ENCODE measurements around the gene SERPINB6.
A peak's percentile ranks its signal among the peaks of the same experiment; 100 is the strongest.
"Not testable (repeated sequence)": the region's sequence is repeated elsewhere in the genome, so short reads cannot be mapped to it uniquely, and the experiment has no call there.

Gene SERPINB6

GRCh38 chr6:2999618-3000557 is 28.5 kb upstream of the SERPINB6 start, which contains the start of gene NQO2:
Gene NQO2, plus strand, starts transcription at chr6:2999894. Its CDS starts 6,659 bp downstream, at chr6:3006553.
- DNase-seq (ENCODE audit: low read depth in 1 of 2, low spot score in 1 of 2): peak; percentile 79 to 85
- peak within 1 kb of the TSS; percentile 79 for H3K4me3 ChIP-seq (replicated peaks; ENCODE audit: insufficient read depth, low read length)
- H3K27ac ChIP-seq (replicated peaks): peak within 1 kb of the TSS; percentile 83
- TF ChIP-seq SPI1 (IDR thresholded peaks at IDR 0.05; ENCODE audit: borderline replicate concordance, low read depth) (no peak), GABPA (IDR thresholded peaks at IDR 0.05; ENCODE audit: low read depth) (no peak), POLR2AphosphoS5 (IDR thresholded peaks at IDR 0.05; ENCODE audit: low read depth) (peak; percentile 59; the same call in 1 of the 2 replicates)
- TF ChIP-seq, protein P1, sequence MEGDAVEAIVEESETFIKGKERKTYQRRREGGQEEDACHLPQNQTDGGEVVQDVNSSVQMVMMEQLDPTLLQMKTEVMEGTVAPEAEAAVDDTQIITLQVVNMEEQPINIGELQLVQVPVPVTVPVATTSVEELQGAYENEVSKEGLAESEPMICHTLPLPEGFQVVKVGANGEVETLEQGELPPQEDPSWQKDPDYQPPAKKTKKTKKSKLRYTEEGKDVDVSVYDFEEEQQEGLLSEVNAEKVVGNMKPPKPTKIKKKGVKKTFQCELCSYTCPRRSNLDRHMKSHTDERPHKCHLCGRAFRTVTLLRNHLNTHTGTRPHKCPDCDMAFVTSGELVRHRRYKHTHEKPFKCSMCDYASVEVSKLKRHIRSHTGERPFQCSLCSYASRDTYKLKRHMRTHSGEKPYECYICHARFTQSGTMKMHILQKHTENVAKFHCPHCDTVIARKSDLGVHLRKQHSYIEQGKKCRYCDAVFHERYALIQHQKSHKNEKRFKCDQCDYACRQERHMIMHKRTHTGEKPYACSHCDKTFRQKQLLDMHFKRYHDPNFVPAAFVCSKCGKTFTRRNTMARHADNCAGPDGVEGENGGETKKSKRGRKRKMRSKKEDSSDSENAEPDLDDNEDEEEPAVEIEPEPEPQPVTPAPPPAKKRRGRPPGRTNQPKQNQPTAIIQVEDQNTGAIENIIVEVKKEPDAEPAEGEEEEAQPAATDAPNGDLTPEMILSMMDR (IDR thresholded peaks at IDR 0.05; ENCODE audit: insufficient read depth, low read length): no peak
- TF ChIP-seq, protein P2, sequence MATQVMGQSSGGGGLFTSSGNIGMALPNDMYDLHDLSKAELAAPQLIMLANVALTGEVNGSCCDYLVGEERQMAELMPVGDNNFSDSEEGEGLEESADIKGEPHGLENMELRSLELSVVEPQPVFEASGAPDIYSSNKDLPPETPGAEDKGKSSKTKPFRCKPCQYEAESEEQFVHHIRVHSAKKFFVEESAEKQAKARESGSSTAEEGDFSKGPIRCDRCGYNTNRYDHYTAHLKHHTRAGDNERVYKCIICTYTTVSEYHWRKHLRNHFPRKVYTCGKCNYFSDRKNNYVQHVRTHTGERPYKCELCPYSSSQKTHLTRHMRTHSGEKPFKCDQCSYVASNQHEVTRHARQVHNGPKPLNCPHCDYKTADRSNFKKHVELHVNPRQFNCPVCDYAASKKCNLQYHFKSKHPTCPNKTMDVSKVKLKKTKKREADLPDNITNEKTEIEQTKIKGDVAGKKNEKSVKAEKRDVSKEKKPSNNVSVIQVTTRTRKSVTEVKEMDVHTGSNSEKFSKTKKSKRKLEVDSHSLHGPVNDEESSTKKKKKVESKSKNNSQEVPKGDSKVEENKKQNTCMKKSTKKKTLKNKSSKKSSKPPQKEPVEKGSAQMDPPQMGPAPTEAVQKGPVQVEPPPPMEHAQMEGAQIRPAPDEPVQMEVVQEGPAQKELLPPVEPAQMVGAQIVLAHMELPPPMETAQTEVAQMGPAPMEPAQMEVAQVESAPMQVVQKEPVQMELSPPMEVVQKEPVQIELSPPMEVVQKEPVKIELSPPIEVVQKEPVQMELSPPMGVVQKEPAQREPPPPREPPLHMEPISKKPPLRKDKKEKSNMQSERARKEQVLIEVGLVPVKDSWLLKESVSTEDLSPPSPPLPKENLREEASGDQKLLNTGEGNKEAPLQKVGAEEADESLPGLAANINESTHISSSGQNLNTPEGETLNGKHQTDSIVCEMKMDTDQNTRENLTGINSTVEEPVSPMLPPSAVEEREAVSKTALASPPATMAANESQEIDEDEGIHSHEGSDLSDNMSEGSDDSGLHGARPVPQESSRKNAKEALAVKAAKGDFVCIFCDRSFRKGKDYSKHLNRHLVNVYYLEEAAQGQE (IDR thresholded peaks at IDR 0.05; ENCODE audit: insufficient replicate concordance, low read depth): no peak
- no peaks in the 10 kb centered on the region for H3K27me3 ChIP-seq (ENCODE audit: insufficient read depth, poor library complexity, severe bottlenecking)

DNA sequence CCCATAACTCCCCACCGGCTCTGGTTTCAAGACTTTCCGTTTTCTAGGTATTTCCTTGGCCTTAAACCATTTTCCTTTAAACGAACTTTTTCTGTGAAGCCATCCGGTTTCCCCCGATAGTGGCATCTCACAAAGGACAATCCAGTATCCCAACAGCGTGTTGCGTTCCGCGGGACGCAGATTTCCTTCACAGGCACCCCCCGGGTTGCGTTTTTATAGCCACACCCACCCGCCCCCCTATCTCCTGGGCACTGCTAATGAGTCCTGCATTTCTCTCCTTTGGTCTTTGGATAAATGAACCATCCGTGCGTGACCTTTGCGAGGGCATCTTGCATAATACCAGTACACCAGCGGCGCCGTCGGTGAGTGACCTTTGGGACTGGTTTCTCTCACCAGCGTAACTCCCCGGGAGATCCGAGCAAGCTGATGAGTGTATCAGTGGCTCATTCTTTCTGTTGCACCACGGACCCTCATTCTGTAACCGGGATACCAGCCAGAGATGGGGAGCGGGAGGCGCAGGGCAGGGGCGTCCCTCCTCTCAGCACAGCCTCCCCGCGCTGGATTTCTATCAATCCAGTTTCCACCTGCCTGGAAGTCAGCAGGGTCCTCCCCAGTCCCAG is 27.7 kb upstream of the SERPINB6 start:
- H3K4me3 ChIP-seq (replicated peaks; ENCODE audit: insufficient read depth, low read length): peak overlapping the region; percentile 48
- H3K27me3 ChIP-seq (ENCODE audit: insufficient read depth, poor library complexity, severe bottlenecking): no peaks in the 10 kb centered on the region
- TF ChIP-seq GABPA (IDR thresholded peaks at IDR 0.05; ENCODE audit: low read depth) (no peak), POLR2AphosphoS5 (IDR thresholded peaks at IDR 0.05; ENCODE audit: low read depth) (no peak), SPI1 (IDR thresholded peaks at IDR 0.05; ENCODE audit: borderline replicate concordance, low read depth) (no peak)
- TF ChIP-seq, protein P2 (IDR thresholded peaks at IDR 0.05; ENCODE audit: insufficient replicate concordance, low read depth): no peak
- TF ChIP-seq, protein P1 (IDR thresholded peaks at IDR 0.05; ENCODE audit: insufficient read depth, low read length): no peak
- H3K27ac ChIP-seq (replicated peaks): no peak overlapping the region
- DNase-seq (ENCODE audit: low read depth in 1 of 2, low spot score in 1 of 2): peak in 1 of 2 experiments; percentile 45

DNA sequence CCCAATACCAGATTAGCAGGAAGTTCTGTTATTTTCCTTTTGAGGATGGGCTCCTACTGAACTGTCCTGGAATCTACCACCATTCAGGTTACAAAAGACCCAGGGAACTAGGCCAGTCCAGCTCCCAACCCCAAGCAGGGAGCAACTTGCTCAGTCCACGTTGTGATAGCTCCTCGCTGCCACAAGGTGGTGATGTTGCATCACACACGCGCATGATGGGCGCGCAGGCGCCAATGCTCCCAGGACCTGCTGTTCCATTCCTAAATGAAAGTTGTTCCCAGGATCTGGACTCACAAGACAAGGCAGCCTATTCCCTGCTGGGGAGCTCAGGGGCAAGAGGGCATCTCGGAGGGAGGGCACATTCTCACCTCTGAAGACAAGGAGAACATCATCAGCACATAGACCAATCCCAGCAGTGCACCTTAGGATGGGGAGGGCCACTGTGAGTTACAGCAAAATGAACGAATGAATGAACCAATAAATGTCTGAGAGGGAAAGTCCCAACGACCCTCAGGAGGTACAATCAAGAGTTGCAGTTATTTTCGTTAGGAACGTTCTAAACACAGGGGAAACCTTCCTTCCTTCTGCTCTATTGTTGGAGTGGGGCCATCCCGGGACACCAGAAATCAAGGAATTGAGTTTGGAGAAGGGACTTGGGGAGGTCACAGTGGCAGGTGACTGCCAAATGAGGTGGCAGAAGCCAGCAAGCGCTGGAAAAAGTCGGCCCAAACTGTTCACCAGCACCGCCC is 27.1 kb upstream of the SERPINB6 start:
- not testable (repeated sequence) for H3K27me3 ChIP-seq (ENCODE audit: insufficient read depth, poor library complexity, severe bottlenecking); H3K27ac ChIP-seq (replicated peaks); DNase-seq (ENCODE audit: low read depth in 1 of 2, low spot score in 1 of 2)
- peak overlapping the region; percentile 48 for H3K4me3 ChIP-seq (replicated peaks; ENCODE audit: insufficient read depth, low read length)

Measured in HL-60 (cell line).